HG03571 (cell line): ENCODE data around the gene MCEMP1.
A peak's percentile ranks its signal among the peaks of the same experiment; 100 is the strongest.

Experiments used
- ATAC-seq: cut with Tn5 transposase; IDR thresholded peaks from one replicate; pipeline ENCODE4 v1.9.1; 2021; ENCODE audit not compliant: unreplicated experiment

Gene MCEMP1, protein sequence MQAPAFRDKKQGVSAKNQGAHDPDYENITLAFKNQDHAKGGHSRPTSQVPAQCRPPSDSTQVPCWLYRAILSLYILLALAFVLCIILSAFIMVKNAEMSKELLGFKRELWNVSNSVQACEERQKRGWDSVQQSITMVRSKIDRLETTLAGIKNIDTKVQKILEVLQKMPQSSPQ

DNA sequence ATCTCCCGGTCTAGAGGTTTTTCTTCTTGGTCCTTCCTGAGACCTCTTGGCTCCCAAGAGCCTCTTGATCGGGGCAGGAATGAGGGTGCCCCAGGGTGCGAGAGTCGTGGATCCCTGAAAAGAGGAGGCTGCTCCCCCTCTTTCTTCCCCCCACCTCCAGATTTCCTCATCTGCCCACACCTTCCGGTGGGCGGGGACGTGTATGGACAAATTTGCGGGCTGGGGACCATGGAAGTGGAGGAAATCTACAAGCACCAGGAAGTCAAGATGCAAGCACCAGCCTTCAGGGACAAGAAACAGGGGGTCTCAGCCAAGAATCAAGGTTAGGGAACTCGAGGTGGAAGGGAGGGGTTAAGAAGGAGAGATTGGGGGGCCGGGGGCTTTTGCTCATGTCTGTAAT is at the start of gene MCEMP1:
TSS of gene MCEMP1 (plus strand) at position 237 of the 400 bp plus-strand sequence. CDS start at position 268, 31 bp downstream.
- ATAC-seq, result no peak

DNA sequence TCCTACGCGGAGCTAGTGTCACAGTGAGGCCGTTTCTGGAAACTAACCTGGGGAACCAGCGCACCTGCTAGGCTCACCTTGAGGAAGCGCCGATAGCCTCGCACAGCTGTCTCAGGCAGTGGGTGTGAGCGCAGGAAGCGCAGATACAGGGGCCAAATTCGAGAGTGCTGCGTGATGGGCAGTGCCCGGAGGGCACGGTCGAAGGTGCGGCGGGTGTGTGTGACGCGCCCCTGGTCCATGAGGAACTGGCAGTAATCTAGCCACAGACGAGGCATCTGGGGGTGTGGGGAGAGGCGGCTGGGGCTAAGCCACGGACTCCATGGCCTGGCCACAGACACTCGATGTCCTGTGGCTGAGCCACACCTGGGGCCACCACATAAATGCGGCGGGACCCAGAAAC is 49.7 kb upstream of the MCEMP1 start:
- ATAC-seq, result no peak

DNA sequence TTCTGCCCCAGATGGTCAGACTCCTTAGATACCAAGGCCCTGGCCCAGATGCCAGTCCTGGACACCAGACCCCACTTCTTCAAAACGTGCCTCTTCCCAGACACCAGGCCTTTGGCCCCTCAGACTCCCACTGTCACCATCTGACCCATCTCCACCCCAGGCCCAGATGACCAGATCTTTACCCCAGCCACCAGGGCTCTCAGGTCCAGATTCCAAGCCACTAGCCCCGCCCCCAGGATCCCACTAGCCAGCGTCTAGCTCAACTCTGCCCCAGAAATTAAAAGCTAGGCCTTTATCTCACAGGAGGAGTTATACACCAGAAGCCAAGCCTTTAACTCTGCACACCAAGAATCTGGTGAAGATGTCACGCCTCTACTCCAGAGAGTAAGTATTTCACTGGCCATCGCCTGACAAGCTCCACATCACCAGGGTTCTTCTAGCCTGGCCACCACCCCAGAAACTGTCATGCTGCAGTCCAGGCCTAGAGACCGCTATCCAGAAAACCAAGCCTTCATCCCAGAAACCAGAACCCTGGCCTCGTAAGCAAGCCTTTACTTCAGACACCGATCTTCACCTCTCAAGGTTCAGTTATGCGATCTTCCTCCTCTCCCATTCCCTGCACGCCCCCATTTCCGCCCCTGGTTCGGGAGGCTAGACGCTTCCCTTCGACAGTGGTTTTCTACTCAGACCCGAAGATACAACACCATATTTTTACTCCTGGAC is 48.1 kb upstream of the MCEMP1 start:
- ATAC-seq, result no peak

DNA sequence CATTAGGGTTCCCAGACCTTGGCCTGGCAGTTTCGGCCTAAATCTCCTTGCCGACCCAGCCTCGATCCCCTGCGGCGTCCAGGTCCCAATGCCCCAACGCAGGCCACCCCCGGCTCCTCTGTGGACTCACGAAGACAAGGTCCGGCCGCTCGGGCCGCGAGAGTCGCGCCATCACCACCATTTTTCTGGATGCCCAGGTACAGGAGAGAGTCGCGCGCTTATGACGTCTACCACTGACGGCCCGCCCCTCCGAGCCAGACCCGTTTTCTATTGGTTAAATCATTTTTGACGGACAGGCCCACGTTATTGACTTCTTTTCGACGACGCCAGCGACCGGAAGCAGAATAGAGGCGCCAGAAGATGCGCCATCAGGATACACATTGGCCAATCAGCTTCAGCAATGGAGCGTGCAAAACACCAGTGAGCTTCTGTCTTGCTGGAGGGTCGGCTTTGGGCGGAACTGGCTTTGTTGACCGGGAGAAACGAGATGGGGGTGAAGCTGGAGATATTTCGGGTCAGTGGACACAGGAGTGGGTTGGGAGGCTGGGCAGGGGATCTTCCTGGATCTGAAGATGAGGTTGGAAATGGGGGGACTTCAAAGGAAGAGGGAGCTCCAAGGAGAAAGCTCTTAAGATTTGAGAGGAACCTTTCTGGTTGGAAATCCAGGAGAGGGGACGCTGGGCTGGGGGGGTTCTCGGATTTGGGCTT is 47.4 kb upstream of the MCEMP1 start, which contains the start of the genes PET100 and XAB2:
TSS of gene PET100 (plus strand) at position 447 of the 708 bp plus-strand sequence. CDS start at position 488, 41 bp downstream.
TSS of gene XAB2 (minus strand) at position 199 of the 708 bp plus-strand sequence. CDS start at position 181, 18 bp downstream.
- ATAC-seq, result peak; percentile 89

DNA sequence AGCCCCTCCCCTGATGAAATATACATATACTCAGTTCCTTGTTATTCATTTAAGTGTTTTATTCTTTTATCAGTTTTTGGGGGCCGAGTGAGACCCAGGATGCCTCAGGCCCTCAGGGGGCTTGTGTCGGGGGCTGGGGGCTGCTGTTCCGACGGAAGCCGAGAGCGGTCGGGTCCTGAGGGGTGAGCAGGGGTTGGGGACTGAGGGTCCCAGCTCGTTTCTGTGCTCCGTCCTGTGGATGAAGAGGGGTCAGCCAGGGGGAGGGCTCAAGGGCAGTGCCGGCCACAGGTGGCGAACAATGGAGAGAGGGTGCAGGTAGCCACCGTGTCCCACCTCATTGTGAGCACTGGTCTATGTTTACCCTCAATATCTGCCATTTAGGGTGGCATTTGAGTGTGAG is 45.3 kb upstream of the MCEMP1 start:
- no peak for ATAC-seq

DNA sequence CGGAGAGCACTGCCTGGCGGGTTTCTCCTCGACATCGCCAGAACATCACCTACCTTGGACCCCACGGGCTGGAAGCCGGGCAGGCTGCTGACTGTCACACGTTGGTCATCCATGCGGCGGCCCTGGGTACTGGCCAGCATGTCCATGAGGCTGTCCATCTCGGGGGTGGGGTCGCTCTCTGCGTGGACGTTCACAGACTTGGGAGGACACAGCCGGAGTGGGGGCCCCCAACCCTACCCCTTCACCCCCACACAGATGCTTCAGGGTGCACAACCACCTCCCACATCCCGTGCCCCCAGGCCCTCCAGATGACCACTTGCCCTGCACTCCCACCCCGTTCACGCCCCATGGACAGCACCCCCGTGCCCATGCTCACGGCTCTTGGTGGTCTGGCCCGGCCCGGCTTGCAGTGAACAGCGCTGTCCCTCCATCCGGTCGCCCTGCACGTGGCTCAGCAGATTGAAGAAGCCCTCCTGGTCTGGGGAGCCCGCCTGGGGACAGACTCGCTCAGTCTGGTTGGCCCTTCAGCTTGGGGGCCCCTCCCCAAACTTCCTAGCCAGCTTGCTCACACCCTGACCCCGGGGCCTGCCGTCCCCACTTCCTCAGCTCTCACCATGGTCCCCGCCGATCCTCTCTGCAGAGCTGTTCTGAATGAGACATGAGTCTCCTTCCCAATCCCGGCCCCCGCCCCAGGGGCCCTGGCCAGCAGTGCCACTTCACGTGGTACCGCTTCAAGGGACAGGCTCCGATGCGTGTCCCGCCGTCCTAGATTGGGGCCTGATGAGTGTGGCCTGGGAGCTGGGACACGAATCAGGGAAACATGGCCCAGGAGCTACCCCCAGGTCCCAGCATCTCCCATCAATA is 44.3 kb upstream of the MCEMP1 start:
- no peak for ATAC-seq

DNA sequence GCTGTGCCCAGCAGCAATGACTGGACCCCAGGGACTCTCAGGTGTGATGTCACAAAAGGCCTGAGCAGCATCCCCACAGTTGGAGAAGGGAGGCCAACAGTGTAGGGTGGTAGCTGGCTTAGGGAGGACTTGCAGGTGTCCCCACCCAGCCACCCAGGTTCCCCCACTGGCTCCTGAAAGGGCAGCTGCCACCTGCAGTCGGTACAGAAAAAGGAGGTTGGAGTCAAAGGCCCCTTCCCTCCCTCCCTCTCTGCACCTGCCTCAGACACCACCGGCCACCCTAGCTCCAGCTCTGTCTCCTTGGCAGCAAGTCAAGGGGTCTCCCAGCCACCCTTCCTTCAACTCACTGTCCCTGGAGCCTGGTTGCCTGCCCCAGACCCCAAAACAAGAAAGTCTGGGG is 43.2 kb upstream of the MCEMP1 start, which contains the start of gene PCP2:
TSS of gene PCP2 (minus strand) at position 22 of the 400 bp plus-strand sequence. CDS start 262 bp downstream, outside the sequence.
- no peak for ATAC-seq

DNA sequence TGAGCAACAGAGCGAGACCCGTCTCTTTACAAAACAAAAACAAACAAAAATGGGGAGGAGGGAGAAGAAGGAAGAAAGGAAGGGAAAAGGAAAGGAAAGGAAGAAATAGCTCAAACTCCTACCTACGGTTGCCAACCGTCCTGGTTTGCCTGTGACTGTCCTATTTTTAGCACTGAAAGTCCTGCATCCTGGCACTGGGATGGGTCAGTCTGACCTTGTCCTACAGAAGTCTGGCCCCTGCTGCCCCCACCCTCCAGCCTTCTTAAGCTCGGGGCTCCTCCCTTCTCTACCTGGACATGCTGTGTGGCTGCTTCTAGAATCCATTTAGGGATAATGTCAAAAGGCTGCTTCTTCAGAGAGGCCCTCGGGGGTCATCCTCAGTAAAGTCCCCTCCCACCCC is 41.2 kb upstream of the MCEMP1 start:
- ATAC-seq, result no peak

DNA sequence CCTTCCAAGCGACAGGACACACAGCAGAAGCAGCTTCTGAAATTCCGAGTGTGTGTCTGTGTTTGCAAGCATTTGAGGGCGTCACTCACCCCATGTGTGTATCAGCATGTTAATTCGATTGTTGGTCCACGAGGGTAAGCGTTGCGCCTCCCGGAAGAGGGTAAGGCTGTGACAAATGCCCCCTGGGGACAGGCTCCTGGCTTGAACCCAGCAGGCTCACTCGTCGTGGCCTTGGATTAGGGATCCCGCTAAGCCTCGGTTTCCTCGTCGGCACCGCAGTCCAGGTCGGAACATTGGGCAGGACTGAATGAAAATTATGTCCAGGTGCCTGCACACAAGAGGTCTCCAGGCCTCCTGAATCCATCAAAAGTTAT is 40.6 kb upstream of the MCEMP1 start:
- no peak for ATAC-seq

DNA sequence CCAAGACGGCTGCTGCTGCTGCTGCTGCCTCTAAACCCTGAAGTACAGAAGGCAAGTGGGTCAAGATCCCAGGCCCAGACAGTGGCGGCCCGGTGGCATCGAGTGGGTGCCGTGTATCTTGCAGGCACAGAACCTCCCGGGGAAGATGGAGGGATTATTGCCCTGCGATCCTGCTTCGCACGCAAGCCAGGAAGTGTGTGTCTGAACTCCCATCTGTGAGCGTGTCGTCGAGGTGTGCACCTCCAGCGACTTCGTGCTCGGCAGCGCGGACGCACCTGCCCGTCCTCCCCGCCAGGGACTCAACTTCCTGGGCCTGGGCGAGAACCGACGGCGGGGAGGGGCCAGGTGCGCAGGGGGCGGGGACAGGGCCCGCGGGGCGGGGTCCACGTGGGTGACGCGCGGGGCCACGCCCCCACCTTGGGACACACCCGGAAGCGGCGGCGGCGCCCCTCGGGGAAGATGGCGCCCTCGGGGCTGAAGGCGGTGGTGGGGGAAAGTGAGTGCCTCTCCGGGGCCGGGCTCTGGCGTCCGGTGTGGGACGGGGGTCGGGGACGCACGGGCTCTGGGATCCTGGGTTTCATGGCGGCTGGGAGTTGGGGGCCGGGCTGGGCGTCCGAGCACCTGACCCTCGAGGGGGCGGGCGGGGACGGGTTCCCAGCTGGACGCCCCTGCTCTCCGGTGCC is 40.1 kb upstream of the MCEMP1 start, which contains the start of gene STXBP2:
TSS of gene STXBP2 (plus strand) at position 420 of the 683 bp plus-strand sequence. CDS start at position 460, 40 bp downstream.
- ATAC-seq, result peak; percentile 57

DNA sequence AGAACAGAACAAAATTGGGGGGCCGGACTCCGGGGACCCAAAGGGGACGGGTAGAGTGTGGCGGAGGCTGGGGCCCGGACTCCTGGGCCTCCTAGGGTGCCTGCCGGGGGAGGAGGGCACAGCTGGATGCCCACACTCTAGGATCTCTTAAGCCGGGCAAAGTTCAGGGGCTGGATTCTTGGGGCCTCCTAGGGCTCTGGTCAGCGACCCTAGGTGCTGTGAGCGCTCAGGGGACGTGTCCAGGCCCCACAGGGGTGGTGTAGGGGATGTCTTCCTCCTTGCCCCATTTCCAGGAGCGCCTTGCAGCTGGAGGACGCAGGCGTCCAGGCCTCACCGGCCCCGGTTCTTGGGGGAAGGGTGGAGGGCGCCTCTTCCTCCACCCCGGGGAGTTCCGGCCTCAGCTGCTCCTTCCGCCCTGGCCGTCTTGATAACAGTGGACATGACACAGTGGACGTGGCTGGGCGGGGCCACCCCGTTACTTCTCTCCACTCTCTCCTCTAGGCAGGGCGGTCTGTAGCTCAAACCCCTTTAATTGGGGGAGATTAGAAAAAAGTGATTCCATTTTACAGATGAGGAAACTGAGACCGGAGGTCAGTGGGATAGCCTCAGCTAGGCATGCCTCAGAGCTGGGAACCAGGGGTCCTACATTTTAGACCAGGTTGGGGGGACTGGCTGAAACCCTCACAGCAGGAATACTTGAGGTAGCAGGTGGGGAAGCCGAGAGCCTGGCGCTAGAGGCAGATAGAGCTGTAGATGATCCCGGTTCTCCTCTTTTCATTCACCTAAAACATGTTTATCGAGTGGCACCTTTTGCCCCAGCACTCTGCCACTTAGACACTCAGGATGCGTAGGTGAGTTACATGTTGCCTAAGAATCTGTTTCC is 39.3 kb upstream of the MCEMP1 start:
- ATAC-seq, result no peak

DNA sequence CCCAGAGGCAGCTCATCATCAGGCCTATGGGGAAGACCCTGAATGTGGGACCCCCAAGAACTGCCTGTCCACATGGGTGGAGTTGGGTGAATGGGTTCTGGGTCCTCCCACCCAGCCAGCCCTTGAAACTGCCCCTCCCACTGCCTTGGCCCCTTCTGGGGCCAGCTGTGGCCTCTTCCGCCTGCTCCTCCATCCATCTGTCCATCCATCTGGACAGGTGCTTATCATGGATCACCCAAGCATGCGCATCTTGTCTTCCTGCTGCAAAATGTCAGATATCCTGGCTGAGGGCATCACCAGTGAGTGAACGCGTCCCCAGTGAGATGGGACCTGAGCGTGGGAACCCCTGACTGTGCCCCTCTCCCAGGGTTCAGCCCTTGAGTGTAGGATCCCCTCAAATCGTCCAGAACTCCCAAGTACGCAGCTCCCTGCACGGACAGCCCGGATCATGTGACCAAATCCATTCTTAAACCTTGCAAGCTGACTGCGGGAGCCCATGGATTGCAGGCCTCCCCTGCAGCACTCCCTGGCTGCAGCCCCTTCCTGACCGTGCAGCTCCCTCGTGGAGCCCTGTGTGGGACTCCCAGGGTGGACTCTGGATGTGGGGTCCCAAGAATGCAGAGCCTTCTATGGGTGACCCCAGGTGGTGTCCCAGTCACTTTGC is 38.0 kb upstream of the MCEMP1 start:
- ATAC-seq, result no peak

DNA sequence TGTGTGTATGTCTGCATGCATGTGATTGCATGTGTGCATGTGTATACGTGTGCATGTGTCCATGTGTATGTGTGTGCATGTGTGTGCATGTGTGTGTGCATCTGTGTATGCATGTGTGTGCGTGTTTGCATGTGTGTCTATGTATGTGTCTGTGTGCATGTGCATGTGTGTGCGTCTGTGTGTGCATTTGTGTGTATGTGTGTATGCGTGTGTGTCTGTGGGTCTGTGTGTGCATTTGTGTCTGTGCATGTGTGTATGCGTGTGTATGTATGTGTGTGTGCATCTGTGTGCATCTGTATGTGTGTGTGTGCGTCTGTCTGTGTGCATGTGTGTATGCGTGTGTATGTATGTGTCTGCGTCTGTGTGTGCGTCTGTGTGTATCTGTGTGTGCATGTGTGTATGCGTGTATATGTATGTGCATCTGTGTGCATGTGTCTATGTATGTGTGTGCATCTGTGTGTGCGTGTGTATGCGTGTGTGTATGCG is 37.0 kb upstream of the MCEMP1 start:
- no peak for ATAC-seq

DNA sequence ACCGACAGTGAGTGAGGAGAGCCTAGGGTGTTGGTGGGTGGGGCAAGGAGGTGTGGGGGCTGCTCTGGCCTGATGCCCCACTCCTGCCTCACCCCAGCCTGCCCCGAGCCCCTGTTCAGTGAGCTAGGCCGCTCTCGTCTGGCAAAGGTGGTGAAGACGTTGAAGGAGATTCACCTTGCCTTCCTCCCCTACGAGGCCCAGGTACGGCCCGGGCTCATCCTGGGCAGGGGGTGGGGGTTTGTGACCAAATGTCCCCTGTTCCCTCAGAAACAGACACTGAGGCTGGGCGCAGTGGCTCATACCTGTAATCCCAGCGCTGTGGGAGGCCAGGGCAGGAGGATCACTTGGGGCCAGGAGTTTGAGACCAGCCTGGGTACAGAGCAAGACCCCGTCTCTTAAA is 36.1 kb upstream of the MCEMP1 start:
- no peak for ATAC-seq

DNA sequence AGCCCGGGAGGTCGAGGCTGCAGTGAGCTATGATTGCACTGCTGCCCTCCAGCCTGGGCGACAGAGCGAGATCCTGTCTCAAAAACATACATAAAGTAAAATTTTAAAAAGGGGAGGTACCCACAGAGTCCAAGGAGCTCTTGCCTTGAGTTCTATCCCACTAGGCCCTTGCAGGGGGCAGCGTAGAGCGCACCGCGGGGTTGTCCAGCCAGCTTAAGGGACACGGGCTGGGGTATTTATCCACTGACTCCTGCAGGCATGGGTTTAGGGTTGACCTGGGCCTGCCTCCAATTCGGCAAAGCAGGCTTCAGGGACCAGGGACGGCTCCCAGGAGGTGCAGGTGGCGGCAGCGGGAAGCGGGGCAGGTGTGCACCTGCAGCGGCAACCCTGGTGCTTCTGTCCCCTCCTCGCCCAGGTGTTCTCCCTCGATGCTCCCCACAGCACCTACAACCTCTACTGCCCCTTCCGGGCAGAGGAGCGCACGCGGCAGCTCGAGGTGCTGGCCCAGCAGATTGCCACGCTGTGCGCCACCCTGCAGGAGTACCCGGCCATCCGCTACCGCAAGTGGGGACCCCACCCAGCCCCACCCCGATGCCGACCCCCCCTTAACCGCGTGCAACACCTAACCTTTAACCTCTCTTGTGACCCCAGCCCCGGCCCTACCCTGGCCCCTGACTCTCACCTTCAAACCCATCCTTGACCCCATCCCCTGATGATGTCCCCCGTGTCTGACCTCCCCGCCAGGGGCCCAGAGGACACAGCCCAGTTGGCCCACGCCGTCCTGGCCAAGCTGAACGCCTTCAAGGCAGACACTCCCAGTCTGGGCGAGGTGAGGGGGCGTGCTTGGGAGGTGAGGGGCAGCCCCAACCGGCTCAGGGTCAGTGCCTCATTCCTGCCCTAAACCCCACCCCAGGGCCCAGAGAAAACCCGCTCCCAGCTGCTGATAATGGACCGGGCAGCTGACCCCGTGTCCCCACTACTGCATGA is 35.3 kb upstream of the MCEMP1 start:
- ATAC-seq, result no peak

DNA sequence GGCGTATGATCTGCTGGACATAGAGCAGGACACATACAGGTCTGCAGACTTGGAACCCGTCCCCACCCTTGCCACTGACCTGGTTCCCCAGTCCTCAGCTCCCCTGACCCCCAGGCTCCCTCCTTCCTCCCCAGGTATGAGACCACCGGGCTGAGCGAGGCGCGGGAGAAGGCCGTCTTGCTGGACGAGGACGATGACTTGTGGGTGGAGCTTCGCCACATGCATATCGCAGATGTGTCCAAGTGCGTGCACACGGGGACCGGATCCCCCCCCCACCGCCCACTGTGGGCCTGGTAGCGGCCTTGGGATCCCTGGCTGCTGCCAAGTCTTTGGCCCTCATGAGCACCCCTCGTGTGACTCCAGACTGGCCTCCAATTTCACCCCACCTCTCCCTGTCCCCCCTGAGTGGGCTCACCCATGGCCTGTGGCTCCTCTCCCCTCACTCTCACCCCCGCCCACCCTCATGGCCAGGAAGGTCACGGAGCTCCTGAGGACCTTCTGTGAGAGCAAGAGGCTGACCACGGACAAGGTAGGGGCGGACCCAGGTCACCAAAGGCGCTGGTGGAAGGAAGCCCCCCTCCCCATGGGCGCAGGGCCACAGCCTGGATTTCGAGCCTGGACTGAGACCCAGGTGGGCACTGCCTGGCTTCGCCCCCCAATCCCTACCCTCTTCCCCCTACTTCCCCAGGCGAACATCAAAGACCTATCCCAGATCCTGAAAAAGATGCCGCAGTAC is 34.4 kb upstream of the MCEMP1 start:
- no peak for ATAC-seq

DNA sequence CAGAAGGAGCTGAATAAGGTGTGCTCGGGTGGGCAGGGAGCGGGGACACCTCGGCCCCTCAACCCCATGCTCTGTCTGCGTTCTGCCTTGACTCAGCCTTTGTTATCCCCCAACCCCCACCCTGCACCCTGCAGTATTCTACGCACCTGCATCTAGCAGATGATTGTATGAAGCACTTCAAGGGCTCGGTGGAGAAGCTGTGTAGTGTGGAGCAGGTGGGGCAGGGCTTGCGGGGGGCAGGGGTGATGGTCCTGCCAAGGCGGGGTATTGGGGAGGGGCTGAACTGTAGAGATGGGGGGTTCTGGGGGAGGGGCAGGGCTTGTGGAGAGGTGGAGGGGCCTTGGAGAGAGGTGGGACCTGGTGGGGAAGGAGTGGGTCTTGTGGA is 33.9 kb upstream of the MCEMP1 start:
- ATAC-seq, result no peak
